PFSK-1 (cell line): ENCODE data around the gene RPL15.

Source experiments
- FOXP2 ChIP-seq: optimal IDR thresholded peaks from 2 replicates; pipeline ENCODE3; 2011; ENCODE audit warnings: borderline replicate concordance, control low read depth, inconsistent platforms; ENCODE audit not compliant: insufficient read depth; ENCODE audit errors: extremely low read length, extremely low read depth
- POLR2AphosphoS5 ChIP-seq: IDR thresholded peaks from 2 replicates; pipeline ENCODE4 v1.6.1; 2012; ENCODE audit warnings: low read depth, mild to moderate bottlenecking, control low read depth, low read length, moderate library complexity

DNA sequence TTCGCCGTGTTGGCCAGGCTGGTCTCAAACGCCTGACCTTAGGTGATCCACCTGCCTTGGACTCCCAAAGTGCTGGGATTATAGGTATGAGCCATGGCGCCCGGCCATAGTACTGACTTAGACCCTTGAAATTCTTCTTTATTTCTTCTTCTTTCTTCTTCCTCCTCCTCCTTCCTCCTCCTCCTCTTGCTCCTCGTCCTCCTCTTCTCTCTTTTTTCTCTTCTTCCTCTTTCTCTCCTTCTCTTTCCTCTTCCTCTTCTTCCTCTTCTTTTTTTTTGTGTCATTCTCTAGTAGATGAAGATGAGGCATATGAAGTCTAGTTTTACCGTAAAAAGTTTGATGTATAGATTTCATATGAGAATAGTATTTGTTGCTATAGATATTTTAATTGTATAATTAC is 9.3 kb downstream of the RPL15 start:
- TF ChIP-seq POLR2AphosphoS5, result no peak
- no peak for TF ChIP-seq FOXP2
